22Rv1 (cell line): Measurements from ENCODE around the gene OPN3.

Source experiments
- CTCF ChIP-seq: fragments of 450-650 bp; IDR thresholded peaks from 2 replicates; pipeline ENCODE4 v1.5.1; 2017; ENCODE audit warnings: mild to moderate bottlenecking
- ZFX ChIP-seq: fragments of 450-650 bp; IDR thresholded peaks from 2 replicates; pipeline ENCODE4 v1.6.1; 2017; ENCODE audit warnings: antibody characterized with exemption, borderline replicate concordance

GRCh38 chr1:241627453-241628259, 12.5 kb downstream of the OPN3 start:
- peak; percentile 88 for TF ChIP-seq CTCF
- no peak for TF ChIP-seq ZFX
